Left ventricle myocardium superior (tissue), 1 donor: ENCODE measurements around the gene TIPRL. TPM values are rescaled to one million over a fixed set of nuclear protein-coding genes. Genes with fewer than 3 reads are reported as not detected.
"Not testable (repeated sequence)": the region's sequence is repeated elsewhere in the genome, so short reads cannot be mapped to it uniquely, and the experiment has no call there.

ENCODE experiments used
- ATAC-seq: fragments of 200-7000 bp; cut with Tn5 transposase; one replicate; pipeline ENCODE4 v1.9.1; 2020; ENCODE audit warnings: mild to moderate bottlenecking, moderate library complexity
- DNase-seq: peaks from one replicate; pipeline ENCODE4 v3.0.0-alpha.2; 2020
- intact Hi-C: fragments of 100-400 bp; cut with micrococcal nuclease; formaldehyde crosslinking; loops from one replicate; pipeline ENCODE4 v1.11.0; 2022
- total RNA-seq: library from RNA; stranded (reverse); fragmentation: NEBNext Ultra II Directional; extraction: Animal tissue kit (Norgen Biotek cat#: 25700); gene quantifications from one replicate; pipeline ENCODE4 v1.2.1, GENCODE V29; 2021
- donor health status: DM: no; HTN: yes; CAD: no; lungs with severe emphysema.

The TIPRL gene
- total RNA-seq, 1 donor from 2014 or later, result 25.8 TPM

- ATAC-seq, DNase-seq, intact Hi-C loops: not testable (repeated sequence)
Measured at GRCh38 chr1:168154707-168155106, 24.1 kb upstream of the TIPRL start.

- DNase-seq, result no peak
- intact Hi-C loops, result no loop called here
- ATAC-seq, result no peak
Measured at GRCh38 chr1:168155910-168156309, 22.9 kb upstream of the TIPRL start.

DNA sequence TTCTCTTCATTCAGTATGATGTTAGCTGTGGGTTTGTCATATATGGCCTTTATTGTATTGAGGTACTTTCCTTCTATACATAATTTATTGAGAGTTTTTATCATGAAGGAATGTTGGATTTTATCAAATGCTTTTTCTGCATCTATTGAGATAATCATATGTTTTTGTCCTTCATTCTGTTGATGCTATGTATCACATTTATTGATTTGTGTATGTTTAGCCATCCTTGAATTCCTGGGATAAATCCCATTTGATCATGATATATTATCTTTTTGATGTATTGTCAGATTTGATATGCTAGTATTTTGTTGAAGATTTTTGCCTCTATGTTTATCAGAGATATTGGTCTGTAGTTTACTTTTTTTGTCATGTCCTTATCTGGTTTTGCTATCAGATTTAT is 21.1 kb upstream of the TIPRL start:
- ATAC-seq, result no peak
- intact Hi-C loops, result no loop called here

GRCh38 chr1:168159251-168159650 is 19.5 kb upstream of the TIPRL start:
- DNase-seq, result no peak
- no peak for ATAC-seq
- intact Hi-C loops, result no loop called here

More for the DNA sequence above, 21.1 kb upstream of the TIPRL start:
- no peak for DNase-seq

- DNase-seq, result no peak
- ATAC-seq, result no peak
- intact Hi-C loops, result no loop called here
Measured at GRCh38 chr1:168159979-168160378, 18.8 kb upstream of the TIPRL start.

- no peak for DNase-seq
- ATAC-seq, result no peak
- intact Hi-C loops, result no loop called here
Measured at GRCh38 chr1:168161459-168161858, 17.3 kb upstream of the TIPRL start.

- intact Hi-C loops, result no loop called here
- ATAC-seq (no peak), DNase-seq (no peak)
Measured at GRCh38 chr1:168163670-168164069, 15.1 kb upstream of the TIPRL start.

DNA sequence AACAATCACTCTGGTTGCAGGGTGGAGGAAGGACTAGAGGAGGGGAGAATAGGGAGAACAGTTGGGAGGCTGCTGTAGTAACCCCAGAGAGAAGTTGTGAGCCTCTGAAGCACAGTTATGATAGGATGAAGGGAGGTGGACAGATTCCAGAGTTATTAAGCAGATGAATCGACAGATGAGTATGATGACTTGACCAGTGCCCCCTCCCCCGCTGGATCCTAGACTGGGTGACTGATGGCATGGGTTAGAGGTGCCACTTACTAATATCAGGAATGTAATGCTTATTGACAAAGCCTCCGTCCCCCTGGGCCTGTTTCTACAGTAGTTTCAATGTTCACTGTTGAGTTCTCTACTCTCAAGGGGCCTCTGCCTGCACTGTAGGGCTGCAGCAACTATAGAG is 14.0 kb upstream of the TIPRL start:
- intact Hi-C loops, result no loop called here
- no peak for ATAC-seq
- DNase-seq, result no peak

- no peak for DNase-seq
- intact Hi-C loops, result no loop called here
- no peak for ATAC-seq
Measured at GRCh38 chr1:168167806-168168205, 11.0 kb upstream of the TIPRL start.

GRCh38 chr1:168170564-168171508 is 7.9 kb upstream of the TIPRL start:
- DNase-seq, result no peak
- intact Hi-C loops, result no loop called here
- ATAC-seq, result no peak

DNA sequence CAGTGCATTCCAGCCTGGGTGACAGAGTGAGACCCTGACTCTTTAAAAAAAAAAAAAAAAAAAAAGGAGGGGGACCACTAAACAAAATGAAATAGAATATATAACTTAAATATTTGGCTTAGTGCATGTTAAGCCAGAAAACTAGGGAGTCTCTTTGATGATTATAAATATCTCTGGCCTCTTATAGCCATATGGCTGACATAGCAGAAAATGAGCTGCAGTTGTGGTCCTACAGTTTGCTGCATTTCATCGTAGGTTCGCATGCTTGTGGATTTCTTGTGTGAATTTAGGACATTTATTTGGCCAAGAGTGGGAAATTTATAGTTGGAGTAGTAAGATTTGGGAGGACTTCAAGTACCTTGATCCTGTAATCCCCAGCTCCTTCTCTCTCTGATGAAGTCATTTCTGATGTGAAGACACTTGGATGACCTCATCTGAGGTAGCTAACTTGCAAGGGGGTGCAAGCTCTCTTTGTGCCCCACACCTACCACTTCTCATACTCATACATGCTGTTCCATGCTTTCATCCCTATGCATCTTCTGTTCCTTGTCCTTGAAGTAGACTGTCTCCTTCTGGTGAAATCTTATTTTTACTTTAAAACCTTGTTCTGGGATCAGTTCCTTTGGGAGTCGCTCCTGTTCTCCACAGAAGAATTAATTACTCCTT is 6.4 kb upstream of the TIPRL start:
- DNase-seq (no peak), ATAC-seq (no peak)
- intact Hi-C loops, result no loop called here

- intact Hi-C loops, result no loop called here
- no peak for DNase-seq
- ATAC-seq, result peak; percentile 4
Measured at GRCh38 chr1:168178227-168178637, 530 bp upstream of the TIPRL start.

- intact Hi-C loops, result no loop called here
- ATAC-seq, result no peak
Measured at GRCh38 chr1:168179438-168180147, 831 bp downstream of the TIPRL start.

DNA sequence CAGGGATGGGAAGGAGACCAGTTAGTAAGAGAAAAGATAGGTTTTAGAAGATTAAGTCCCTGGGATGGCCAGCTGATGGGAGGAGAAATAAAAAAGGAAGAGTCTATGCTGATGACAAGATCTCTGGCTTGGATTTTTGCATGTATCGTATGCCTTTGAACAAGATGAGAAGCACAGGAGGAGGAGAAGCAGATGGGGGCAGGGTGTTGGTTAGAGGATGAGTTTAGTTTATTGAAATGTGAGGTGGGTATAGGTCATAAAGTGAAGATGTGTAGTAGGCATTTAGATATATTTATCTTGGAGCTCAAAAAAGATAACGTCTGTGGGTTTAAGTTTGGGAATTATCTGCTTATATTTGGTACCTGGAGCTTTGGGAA is 1.4 kb downstream of the TIPRL start:
- ATAC-seq, result no peak
- no peak for DNase-seq
- intact Hi-C loops, result no loop called here

More at GRCh38 chr1:168179438-168180147, 831 bp downstream of the TIPRL start:
- no peak for DNase-seq

- ATAC-seq, intact Hi-C loops, DNase-seq: not testable (repeated sequence)
Measured at GRCh38 chr1:168181063-168181720, 2.4 kb downstream of the TIPRL start.

DNA sequence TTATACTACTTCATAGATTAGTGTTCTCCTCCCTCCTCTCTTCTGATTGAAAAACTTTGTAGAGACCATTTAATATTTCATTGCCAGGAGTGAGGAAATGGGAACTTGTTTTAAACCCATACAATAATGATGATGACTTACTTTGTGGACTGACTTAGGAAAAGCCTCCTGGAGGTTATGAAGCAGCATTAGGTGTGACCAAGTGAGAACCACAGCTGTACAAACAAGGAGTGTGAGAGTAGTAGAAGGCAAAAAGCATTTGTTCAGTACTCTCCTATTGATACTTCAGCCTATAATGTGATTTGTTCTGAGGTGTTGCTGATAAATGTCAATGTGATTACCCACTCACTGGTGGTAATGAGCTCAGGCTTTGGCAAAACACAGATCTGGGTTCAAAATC is 8.4 kb downstream of the TIPRL start:
- intact Hi-C loops, result no loop called here
- no peak for ATAC-seq
- no peak for DNase-seq

GRCh38 chr1:168190403-168190802 is 11.6 kb downstream of the TIPRL start:
- intact Hi-C loops, result no loop called here
- DNase-seq, result no peak

GRCh38 chr1:168195199-168196135 is 16.7 kb downstream of the TIPRL start:
- intact Hi-C loops, result no loop called here
- ATAC-seq, result no peak

More at GRCh38 chr1:168190403-168190802, 11.6 kb downstream of the TIPRL start:
- no peak for ATAC-seq

More at GRCh38 chr1:168195199-168196135, 16.7 kb downstream of the TIPRL start:
- DNase-seq, result no peak
